GM18861 (cell line): ENCODE data around the gene ARHGDIA.
A peak's percentile ranks its signal among the peaks of the same experiment; 100 is the strongest.

ENCODE experiments used
- ATAC-seq: cut with Tn5 transposase; IDR thresholded peaks from one replicate; pipeline ENCODE4 v1.9.1; 2021; ENCODE audit not compliant: unreplicated experiment

ARHGDIA gene

DNA sequence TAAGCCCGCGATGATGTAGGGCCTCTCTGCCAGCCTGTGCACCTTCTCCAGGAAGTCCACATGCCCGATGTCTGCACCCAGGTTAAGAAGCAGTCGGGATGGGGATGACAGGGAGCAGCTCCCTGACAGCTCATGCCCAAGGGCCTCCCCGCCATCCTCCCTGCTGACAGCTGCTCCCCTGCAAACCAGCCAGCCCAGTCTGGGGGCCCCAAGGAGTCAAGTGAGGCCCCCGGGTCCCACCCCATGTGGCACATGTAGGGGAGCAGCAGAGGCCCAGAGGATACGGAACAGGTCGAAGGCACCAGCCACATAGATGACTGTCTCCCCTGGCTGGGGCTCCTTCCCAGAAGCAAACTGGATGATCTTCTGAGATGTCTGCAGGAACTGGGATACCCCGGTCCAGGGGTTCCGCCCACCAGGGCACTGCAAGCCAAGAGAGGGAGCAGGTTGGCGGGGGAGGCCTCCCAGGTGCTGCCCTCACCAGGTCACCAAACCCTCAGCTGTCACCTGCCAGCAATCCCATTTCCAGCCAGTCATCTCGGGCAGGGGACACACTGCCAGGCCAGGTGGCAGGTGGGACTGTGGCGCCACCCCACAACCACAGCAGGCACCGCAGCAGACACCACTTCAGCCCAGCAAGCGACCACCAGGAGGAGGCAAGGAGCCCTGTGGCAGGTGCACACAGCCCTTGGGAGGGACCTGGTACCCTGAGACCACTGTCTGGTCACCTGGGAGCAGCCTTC is 35.5 kb upstream of the ARHGDIA start:
- ATAC-seq = no peak

DNA sequence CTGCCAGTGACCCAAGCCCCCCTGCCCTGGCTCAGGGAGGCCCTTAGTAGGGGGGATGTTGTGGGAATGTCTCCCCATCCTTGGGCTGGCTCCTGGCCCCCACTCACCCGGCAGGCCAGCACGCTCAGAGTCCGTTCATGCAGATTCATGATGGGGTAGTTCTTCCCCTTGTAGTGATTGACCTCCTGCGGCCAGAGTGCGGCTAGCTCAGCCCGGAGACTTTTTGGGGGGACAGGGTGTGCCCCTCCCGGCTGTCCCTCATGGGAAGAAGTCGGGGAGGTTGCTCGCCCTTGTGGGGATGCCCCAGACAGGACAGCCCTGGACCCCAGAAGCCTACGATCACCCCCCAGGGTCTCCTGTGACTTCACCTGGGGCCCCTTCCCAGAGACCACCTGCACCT is 34.9 kb upstream of the ARHGDIA start:
- no peak for ATAC-seq

DNA sequence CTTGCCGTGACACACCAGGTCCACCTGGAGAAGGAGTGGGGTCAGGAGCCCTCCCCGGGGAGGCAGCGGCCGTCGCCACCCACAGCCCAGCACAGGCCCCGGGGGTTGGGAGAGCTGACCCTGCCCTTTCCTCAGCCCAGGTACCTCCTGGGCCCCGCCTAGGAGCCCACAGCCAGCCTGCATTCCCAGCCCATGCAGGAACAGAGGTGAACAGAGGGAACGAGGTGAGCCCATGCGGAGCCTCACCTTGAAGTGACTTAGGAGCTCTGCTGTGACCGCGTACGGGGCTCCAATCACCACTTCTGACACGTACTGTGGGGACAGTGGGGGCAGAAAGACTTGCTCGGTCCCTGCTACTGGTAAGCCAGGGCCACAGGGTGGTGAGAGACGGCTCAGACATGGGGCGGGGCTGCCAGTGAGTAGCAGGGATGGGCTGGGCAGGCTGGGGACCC is 34.3 kb upstream of the ARHGDIA start:
- ATAC-seq = no peak

DNA sequence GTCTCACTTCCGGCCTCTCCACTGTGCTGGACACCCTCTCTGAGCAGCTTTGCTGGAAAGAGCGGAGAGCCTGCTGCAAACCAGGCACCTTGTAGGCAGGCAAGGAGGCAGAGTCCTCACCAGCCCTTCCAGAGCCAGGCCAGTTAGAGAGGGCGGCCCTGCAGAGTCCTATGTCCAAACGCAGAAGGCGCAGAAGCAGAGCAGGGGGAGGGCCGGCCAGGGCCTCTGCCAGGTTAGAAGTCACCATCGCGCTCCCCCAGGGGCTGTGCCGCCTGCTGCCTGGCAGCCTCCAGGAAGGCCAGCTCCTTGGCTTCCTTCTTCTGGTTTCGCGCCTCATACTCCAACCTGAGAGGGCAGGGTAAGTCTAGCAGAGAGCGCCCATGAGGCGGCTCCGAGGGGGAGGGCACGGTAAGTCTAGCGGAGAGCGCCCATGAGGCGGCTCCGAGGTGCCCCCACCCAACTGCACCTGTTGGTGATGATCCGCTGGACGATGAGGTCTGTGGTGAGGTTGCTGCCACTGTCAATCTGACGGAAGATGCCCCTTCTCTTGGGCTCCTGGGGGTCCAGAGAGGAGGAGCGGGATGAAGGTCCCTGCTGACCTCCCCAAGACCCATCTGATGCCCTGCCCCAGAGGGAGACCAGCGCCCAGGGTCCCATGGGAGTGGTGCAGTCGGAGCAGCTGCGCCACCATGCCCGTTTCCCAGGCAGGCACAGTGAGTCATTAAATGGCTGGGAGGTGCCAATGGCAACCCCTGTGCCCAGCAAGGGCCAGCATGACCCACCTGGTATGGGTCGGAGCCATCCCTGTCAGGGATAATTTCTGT is 33.7 kb upstream of the ARHGDIA start:
- no peak for ATAC-seq

DNA sequence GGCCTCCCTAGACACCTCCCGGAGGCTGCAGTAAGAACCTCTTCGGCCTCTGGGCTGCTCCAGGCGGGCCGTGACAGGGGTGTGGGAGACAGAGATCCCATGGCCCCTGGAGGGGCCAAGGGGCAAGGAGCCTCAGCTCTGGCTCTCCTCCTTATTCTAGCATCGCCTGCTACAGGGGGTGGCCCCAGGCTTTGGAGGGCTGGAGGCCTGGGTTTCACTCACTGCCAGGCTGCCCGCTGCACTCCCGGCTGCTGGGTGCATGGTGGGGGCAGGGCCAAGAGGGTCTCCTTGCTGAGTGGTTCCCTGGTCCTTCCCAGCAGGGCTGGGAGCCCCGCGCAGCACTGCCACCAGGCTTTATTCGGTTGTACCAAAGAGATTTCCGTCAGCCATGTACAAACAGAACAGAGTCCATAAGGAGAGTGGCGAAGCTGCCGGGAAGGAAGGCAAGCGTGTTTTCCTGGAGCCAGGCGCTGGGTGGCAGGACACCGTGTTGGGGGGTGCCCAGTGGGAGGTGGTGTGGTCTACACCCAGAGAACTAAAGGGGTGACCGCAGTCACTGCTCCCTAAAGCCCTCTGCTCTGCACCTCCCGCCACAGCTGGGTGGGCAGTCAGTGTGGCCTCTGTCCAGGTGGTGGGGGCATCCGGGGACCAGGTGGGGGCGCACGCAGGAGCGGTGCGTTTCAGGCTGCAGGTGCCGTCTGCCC is 32.9 kb upstream of the ARHGDIA start:
- no peak for ATAC-seq

DNA sequence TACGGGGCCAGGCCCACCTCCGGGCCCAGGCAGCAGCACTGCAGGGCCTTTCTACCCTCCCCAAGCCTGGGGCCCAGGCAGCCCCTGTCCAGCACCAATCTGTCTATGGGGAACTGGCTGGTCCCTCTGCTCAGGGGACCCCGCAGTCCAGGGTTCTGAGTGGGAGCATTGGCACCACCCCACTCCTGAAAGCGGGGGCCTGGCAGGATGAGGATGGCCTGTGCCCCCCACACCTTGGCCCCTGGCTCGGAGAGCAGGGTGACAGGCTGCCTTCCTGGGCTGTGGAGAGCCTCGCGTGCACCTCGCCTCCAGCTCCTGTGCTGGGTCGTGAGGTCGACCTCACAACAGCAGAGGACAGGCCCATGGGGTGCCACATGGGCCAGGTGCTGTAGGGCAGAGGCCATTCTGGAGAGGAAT is 32.3 kb upstream of the ARHGDIA start:
- no peak for ATAC-seq

DNA sequence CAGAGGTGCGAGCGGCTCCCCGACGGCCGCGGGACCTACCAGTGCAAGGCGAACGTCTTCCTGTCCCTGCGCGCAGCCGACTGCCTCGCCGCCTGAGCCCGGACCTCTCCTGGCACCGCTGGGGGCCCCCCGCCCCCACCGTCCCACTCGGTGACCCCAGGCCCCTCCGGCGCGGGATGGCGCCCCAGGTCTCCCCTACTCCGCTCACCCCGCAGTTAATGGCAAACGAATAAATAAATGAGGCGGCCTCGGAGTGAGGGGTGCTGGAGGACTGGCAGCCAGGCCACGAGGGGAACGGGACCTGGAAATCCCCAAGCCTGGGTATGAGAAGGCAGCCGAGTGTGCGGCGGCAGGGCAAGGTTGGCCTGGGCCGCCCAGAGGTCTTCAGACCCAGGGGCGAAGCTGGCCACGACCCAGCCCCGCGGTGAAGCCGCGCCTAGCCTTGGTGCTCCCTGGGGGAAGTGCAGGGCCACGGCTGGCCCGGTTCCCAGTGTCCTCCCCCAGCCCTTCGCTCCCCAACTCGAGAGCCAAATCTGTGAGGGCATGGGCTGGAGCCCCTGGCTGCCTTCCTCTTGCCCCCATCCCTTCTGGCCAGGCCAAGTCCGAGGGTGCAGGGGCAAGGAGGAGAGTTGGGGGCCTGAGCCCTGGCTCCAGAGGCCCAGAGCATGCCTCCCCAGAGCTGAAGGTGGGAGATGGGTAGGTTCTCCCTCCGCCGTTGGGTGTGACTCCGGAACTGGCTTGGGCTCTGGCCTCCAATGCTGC is 31.7 kb upstream of the ARHGDIA start:
- no peak for ATAC-seq

DNA sequence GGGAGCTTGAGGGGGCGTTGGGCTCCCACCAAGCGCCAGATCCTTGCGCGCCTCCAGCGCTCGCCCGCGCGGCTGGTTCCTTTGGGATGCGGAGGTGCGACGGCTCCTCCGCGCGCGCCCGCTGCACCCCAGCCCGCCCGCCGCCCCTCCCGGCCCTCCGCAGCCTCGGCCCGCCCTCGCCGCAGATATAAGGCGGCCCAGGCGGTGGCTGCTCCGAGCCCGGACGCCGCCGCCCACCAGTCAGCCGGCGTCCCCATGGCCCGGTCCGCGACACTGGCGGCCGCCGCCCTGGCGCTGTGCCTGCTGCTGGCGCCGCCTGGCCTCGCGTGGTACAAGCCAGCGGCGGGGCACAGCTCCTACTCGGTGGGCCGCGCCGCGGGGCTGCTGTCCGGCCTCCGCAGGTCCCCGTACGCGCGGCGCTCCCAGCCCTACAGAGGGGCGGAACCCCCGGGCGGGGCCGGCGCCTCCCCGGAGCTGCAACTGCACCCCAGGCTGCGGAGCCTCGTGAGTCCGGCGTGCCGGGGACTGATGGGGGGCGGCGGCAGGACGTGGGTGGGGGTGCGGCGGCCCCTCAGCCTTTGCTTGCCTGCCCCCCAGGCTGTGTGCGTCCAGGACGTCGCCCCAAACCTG is 31.0 kb upstream of the ARHGDIA start, which contains the start of gene NPB:
NPB (plus strand) TSS at position 216 of the 630 bp plus-strand sequence; CDS start at position 256, 40 bp downstream.
- no peak for ATAC-seq

DNA sequence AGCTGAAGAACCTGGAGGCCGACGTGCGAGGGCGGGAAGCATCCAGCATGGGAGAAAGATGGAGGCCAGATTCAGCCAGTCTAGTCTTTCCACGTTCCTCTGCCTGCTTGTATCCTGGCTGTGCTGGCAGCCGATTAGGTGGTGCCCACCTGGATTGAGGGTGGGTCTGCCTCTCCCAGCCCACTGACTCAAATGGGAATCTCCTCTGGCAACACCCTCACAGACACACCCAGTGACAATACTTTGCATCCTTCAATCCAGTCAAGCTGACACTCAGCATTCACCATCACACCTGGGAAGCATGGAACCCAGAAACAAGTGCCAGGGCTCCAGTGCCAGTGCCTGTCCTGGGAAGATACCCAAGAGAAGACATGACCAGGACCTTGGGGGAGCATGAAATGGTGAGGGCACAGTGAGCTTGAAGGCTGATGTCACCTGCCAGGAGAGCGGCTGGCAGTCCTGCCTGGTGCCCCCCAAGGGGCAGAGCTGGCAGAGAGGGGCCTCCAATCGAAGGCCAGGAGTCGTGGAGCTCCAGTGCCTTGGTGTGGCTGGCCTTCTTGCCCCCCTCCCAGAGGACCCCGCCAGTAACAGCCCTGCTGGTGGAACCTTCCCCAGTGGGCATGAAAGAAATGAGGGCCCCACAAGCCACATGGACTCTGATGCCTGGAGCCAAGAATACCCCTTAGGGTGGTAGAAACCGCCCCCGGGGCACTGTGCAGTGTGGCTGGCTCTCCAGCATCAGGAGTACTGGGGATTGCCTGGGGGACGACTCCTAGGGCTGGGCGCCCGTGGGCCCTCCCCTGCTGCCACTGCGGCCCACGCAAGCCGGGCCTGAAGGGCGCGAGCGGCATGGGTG is 30.3 kb upstream of the ARHGDIA start:
- no peak for ATAC-seq

DNA sequence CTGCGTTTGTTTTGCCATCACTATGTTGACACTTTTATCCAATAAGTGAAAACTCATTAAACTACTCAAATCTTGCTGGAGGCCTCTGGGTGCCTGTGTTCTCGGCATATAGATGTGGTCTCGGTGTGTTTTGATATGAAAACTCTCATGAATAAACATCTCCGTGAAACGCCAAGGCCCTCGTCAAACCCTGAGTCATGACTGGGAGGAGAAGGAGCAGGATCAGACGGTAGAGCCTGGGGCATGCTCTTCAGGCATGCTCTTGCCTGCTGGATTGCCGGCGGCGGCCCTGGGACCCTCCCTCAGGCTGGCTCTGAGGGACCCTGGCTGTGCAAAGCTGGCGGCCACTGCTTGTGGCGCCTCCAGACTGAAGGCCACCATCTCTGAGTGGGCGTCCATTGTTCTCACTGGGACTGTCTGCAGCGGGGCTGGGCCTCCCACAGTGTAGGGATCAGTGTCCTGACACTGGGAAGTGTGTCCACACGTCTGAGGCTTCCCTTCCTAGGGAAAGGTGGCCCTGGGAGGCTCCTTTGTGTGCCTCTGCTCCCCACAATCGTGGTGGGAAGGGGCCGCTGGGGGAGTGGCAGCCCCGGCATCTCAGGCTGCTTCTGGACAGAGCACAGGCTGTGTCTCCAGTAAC is 29.2 kb upstream of the ARHGDIA start:
- no peak for ATAC-seq

DNA sequence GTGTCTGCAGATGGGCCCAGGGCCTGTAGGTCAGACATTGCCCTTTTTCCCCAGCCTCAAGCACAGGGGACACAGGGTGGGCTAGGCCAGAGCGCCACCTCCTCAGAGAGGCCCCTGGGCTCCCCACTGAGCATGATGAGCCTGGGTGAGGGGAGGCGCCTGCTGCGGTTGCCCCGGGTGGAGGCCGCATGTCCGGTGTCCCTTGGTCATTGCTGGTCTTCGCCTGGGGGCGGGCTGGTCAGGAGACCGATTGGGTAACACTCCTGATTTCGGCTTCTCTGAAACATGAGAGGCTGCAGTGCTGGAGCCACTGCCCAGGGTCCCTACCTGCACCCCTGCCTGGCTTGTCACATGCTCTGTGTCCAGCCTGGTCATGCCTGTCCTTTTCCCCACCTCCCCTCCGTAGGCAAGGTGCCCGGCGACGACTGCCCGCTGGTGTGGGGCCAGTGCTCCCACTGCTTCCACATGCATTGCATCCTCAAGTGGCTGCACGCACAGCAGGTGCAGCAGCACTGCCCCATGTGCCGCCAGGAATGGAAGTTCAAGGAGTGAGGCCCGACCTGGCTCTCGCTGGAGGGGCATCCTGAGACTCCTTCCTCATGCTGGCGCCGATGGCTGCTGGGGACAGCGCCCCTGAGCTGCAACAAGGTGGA is 28.5 kb upstream of the ARHGDIA start:
- no peak for ATAC-seq

DNA sequence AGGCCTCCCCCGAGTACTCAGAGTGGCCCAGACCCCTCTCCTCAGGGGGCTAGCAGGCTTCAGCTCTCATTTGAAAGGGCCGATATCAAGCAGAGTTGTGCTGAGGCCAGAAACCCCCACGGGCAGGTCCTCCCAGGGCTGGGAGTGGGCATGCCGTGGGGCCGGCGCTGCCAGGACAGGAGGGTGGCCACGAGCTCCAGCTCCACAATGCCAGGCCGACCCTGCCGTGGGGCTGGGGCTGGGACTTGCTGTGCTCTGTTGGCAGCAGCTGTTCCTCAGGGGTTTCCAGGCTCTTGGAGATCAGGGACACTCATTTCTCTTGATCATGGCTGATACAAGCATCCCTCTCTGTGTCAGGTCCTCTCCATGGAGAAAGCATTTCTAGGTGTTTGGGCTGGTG is 27.7 kb upstream of the ARHGDIA start:
- ATAC-seq = no peak

DNA sequence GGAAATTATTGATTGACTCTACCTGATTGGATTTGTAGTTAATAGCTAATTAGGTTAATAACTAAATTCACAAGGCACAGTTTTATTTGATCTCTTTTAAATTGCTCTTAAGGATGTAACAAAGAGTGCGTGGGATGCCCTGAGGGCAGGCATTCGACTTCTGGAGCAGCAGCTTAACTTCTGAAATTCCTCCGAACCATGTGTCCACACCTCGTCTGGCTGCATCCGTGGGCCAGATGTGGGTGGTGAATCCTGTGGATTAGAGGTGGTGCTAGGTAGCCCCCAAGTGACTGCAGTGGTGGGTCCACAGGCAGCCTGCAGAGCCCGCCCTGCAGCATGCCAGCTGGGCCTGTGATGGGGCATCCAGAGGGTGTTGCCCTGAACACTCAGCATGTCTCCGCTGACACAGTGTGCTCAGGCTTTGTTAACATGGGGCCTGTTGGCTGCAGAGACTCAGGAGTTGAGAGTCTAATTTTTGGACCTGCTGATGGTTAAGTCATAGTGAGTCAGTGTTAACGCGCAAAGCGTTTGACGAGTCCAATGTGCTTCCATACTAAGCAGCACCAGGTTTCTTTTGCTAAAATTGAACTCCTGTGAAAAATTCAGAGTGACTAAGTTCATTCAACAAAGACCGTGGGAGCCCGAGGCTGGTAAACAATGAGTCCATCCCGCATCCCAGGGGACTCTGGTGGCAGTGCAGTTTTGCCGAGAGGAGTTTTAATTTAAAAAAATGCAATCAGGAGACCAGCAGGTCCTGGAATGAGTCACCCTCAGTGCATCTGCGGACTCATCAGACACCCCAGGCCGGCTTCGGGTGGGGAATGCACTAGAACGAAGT is 27.1 kb upstream of the ARHGDIA start:
- no peak for ATAC-seq

DNA sequence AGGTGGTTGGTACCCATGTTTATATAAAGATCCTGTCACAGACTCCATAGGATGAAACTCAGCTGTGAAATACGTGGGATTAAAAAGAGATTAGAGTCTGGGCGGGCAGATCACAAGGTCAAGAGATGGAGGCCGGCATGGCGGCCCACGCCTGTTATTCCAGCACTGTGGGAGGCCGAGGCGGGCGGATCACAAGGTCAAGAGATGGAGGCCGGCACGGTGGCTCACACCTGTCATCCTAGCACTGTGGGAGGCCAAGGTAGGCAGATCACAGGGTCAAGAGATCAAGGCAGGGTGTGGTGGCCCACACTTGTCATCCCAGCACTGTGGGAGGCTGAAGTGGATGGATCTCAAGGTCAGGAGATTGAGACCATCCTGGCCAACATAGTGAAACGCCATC is 24.3 kb upstream of the ARHGDIA start:
- no peak for ATAC-seq

DNA sequence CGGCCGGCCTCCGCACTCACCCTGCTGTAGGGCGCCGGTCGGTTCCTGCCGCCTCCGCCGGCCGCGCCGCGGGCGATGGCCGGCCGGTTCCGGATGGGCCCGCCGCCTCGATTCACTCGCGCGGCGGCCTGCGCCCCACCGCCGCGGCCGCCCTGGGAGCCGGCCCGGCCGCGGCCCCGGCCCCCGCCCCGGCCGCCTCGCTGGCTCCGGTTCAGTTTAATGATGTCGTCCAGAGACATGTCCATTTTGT is 20.1 kb upstream of the ARHGDIA start:
- ATAC-seq = peak; percentile 25

DNA sequence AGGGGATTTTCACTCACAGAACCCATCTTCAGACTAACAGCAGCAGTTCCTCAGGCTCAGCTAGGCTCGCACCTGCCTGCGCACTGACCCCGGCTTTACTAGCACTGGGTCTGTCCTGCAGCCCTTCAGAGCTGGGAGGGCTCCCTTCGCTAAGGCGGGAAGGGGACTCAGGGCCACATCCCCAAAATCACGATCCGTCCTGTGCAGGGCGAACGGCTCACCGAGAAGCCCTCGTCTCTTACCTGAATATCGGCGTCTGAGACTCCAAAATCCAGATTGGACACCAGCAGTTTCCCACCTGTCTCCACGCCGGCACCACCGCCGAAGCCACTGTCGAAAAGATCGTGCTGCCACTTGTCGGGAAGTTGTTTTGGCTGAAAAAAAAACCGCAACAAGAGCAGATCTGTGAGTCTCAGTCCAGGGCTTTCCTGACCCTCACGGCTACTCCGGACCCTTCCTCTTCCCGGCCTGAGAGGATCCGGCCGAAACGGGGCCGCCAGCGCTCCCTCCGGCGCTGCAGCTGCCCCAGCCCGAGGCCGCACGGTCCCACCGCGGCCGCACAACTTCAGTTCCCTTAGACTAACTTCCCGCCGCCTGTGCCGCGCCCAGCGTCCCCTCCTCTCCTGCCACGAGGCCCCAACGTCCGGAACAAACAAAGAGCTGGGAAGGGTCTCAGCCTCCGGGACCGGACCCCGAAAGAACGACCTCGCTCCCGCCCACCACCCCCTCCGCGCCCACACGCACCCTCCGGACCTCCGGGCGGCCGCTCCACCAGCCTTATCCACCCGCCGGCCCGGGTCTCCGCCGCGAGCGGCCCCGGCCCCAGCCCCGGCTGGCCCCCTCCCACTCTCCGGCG is 19.5 kb upstream of the ARHGDIA start:
- ATAC-seq = no peak

DNA sequence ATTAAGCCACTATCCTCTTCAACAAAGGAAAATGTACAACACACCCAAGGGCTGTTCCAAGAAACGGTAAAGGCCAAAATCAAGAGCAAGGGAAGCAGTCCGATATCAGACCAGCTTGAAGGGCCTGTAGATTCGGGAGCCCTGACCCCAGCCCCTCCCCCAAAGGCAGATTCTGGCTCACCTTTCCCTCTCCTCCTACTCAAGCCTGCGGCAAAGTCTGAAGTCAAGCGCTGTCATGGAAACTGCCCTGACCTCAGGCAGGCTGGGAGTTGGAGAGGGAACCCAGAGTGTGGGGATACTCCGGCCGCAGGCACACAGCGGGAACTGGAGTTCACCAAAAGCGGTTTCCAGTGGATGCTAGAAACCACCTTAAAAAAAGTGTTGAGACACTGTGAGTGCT is 18.5 kb upstream of the ARHGDIA start:
- ATAC-seq = no peak
